T-helper 1 cell (primary cell): ENCODE results near the gene CEMIP2.

ENCODE experiments used
- DNase-seq, 5 donors: peaks; one replicate each; pipeline ENCODE4 v3.0.0-alpha.2; 2012 to 2020

CEMIP2 gene

DNA sequence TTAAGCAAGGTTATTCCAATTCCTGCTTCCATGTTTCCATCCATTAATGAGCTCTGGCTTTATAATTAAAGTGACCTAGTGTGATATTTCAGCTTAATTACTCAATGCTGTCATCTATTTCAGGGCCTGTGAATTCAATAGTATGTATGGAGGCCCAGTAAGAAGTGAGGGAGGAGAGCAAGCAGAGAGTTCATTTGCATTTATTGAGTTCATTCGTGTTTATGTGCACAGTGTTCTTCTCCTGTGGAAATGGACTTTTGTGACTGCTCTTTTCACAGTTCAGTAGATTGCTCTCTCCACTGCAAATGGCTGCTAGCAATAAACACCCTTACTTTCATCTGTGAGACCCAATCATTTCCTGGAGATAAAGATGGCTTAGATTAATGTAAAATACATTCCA, 130.9 kb downstream of the CEMIP2 start:
- DNase-seq = no peak

DNA sequence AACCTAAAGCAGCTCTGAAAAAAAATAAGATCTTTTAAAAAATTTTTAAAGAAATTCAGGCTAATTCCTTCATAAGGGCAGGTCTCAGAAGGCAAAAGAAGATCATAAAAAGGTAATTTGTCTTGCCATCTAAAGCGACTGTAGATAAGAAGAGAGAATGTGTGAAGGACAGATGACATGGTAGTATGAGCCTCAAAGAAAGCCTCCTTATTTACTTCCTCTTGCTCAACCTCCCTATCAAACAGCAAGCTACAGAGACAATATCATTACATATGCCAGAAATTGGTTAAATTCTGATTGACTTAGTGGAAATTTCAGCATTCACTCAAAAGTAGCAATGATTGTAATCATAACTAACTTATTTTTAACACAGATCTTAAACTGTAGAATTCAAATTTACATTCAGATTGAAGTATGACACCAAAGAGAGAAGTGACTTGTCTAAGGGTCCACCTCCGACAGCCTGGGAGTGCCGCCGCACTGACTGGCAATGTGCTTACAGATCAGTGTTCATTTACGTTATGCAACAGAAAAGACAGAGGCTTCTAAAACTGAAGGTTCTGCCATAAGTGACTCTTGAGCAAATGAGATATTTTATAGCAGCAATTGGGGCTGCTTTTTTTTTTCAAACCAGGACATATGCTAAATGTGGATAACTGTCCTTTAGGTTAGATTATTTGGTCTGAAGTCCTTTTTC, 132.0 kb downstream of the CEMIP2 start:
- no peak for DNase-seq

DNA sequence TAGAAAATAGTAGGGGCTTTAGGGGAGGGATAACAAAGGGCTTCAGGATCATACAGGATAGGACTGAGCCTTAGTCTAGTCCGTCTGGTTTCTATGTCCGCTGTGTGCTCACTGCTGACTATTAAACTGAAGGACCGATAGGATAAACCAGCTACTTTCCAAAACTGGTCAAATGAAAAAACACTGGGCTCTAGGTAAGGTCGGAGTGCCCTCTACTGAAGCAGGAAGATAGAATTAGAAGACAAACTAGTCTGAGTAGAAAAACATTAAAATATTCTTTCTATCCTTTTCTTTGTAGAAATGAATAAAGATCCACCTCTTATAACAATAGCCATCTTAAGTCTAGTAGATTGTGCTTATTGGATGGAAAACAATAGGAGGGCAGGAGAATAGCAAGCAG, 133.6 kb downstream of the CEMIP2 start:
- DNase-seq = no peak
